H1 (cell line): ENCODE results near the gene RAB5A. TPM values are rescaled to one million over a fixed set of nuclear protein-coding genes. Genes with fewer than 3 reads are reported as not detected.
"Not testable (repeated sequence)": the region's sequence is repeated elsewhere in the genome, so short reads cannot be mapped to it uniquely, and the experiment has no call there.

Source experiments
- CTCF ChIA-PET: fragments of 300-600 bp; sonication (Branson Sonifier 250); formaldehyde crosslinking; loops from one replicate; lab custom pipeline; 2021; ENCODE audit not compliant: partially characterized antibody; lab: Charles Lee
- POLR2A ChIA-PET: fragments of 300-600 bp; sonication (Branson Sonifier 250); formaldehyde crosslinking; loops from one replicate; lab custom pipeline; 2021; ENCODE audit warnings: inconsistent platforms; ENCODE audit not compliant: partially characterized antibody; lab: Charles Lee
- DNase-seq, 2 experiments: peaks; one replicate each; pipeline versions ENCODE4 v3.0.0 to v3.0.0-alpha.2; 2010 to 2022; ENCODE audit warnings: low spot score in 2 of 2, low read depth in 1 of 2, mixed read lengths in 1 of 2
- FAIRE-seq: peaks from 2 replicates; lab custom pipeline; 2011; peaks lifted over from hg19 to GRCh38; lab: Jason Lieb, UNC
- H2AFZ ChIP-seq: 2 replicates; pipeline ENCODE4 v1.8.1; 2012; ENCODE audit warnings: low read length, inconsistent platforms
- H2AK5ac ChIP-seq: 2 replicates; pipeline ENCODE4 v1.6.1; 2013; ENCODE audit warnings: low read depth, low read length
- H2BK120ac ChIP-seq: replicated peaks from 2 replicates; pipeline ENCODE3; 2013; ENCODE audit warnings: low read depth, low read length, inconsistent platforms
- H2BK12ac ChIP-seq: 2 replicates; pipeline ENCODE4 v1.6.1; 2013; ENCODE audit warnings: low read depth, low read length
- H2BK15ac ChIP-seq: 2 replicates; pipeline ENCODE4 v1.6.1; 2013; ENCODE audit warnings: low read length
- H2BK20ac ChIP-seq: 2 replicates; pipeline ENCODE4 v1.6.1; 2013; ENCODE audit warnings: low read length
- H2BK5ac ChIP-seq: 2 replicates; pipeline ENCODE4 v1.6.1; 2013; ENCODE audit warnings: low read depth, low read length
- H3K14ac ChIP-seq: 2 replicates; pipeline ENCODE4 v1.6.1; 2013; ENCODE audit warnings: inconsistent platforms; ENCODE audit not compliant: insufficient read length
- H3K18ac ChIP-seq: 2 replicates; pipeline ENCODE4 v1.6.1; 2013; ENCODE audit warnings: low read length; ENCODE audit errors: extremely low read depth
- H3K23ac ChIP-seq: 2 replicates; pipeline ENCODE4 v1.6.1; 2013; ENCODE audit warnings: inconsistent platforms; ENCODE audit not compliant: insufficient read length
- H3K23me2 ChIP-seq: 2 replicates; pipeline ENCODE4 v1.6.1; 2013; ENCODE audit warnings: low read depth, low read length
- H3K27ac ChIP-seq: 2 replicates; pipeline ENCODE4 v1.6.1; 2011; ENCODE audit warnings: low read depth, low read length, inconsistent platforms
- H3K27me3 ChIP-seq, 4 experiments: replicated peaks in 1 of 4; 1 replicate in 1 of 4; 2 replicates in 3 of 4; pipeline versions ENCODE4 v1.6.1 to v1.8.1; 2011 to 2013; ENCODE audit warnings: low read length in 3 of 4, mild to moderate bottlenecking in 3 of 4, inconsistent platforms in 2 of 4, mixed read lengths in 2 of 4, moderate library complexity in 1 of 4; ENCODE audit not compliant: control insufficient read depth in 3 of 4, insufficient read depth in 3 of 4; ENCODE audit errors: extremely low read depth in 1 of 4
- H3K36me3 ChIP-seq, 4 experiments: 2 replicates each; pipeline versions ENCODE4 v1.6.1 to v1.8.1; 2011 to 2013; ENCODE audit warnings: mild to moderate bottlenecking in 4 of 4, low read length in 3 of 4, moderate library complexity in 2 of 4, control low read depth in 1 of 4, inconsistent platforms in 1 of 4; ENCODE audit not compliant: insufficient read depth in 4 of 4, control insufficient read depth in 2 of 4
- H3K4ac ChIP-seq: replicated peaks from 2 replicates; pipeline ENCODE3; 2013; ENCODE audit warnings: low read length, low read depth, mixed read lengths, inconsistent platforms; ENCODE audit not compliant: insufficient read length
- H3K4me1 ChIP-seq, 4 experiments: replicated peaks in 1 of 4; 1 replicate in 1 of 4; 2 replicates in 3 of 4; pipeline versions ENCODE4 v1.6.1 to v1.8.1; 2011 to 2013; ENCODE audit warnings: low read length in 3 of 4, inconsistent platforms in 2 of 4, mixed read lengths in 1 of 4; ENCODE audit not compliant: insufficient read depth in 4 of 4, control insufficient read depth in 3 of 4
- H3K4me2 ChIP-seq, 2 experiments: 2 replicates each; pipeline versions ENCODE4 v1.6.1 to v1.8.1; 2011 to 2013; ENCODE audit warnings: low read depth in 2 of 2, low read length in 2 of 2, control low read depth in 1 of 2, inconsistent platforms in 1 of 2, mild to moderate bottlenecking in 1 of 2; ENCODE audit not compliant: insufficient read depth in 1 of 2
- H3K4me3 ChIP-seq, 4 experiments: fragments of 200-600, 300-600 bp in 1 of 4; sonication (generic), shearing (Covaris generic), sonication (Bioruptor Twin) in 1 of 4; 2 replicates each; pipeline versions ENCODE4 v1.5.1 to v1.8.1; 2011 to 2016; ENCODE audit warnings: low read length in 4 of 4, low read depth in 3 of 4, control low read depth in 2 of 4, inconsistent platforms in 2 of 4, mild to moderate bottlenecking in 2 of 4, mixed read lengths in 1 of 4, moderate library complexity in 1 of 4; ENCODE audit not compliant: insufficient read depth in 2 of 4; ENCODE audit errors: extremely low read depth in 1 of 4
- H3K56ac ChIP-seq: replicated peaks from 2 replicates; pipeline ENCODE3; 2013; ENCODE audit warnings: low read depth, mild to moderate bottlenecking, mixed read lengths, low read length, inconsistent platforms; ENCODE audit not compliant: insufficient read length
- H3K79me1 ChIP-seq: 2 replicates; pipeline ENCODE4 v1.6.1; 2013; ENCODE audit warnings: low read depth, low read length, control low read depth
- H3K79me2 ChIP-seq, 2 experiments: 2 replicates each; pipeline versions ENCODE4 v1.6.1 to v1.8.1; 2012 to 2013; ENCODE audit warnings: low read length in 2 of 2, mild to moderate bottlenecking in 2 of 2, inconsistent platforms in 1 of 2; ENCODE audit not compliant: insufficient read depth in 2 of 2, control insufficient read depth in 1 of 2
- H3K9ac ChIP-seq, 4 experiments: replicated peaks in 1 of 4; 1 replicate in 1 of 4; 2 replicates in 3 of 4; pipeline versions ENCODE4 v1.6.1 to v1.8.1; 2011 to 2013; ENCODE audit warnings: low read depth in 3 of 4, low read length in 3 of 4, control low read depth in 2 of 4, mild to moderate bottlenecking in 2 of 4, moderate library complexity in 2 of 4, inconsistent platforms in 1 of 4; ENCODE audit errors: extremely low read depth in 1 of 4
- H3K9me3 ChIP-seq, 2 experiments: 2 replicates each; pipeline versions ENCODE4 v1.6.1 to v1.8.1; 2012 to 2013; ENCODE audit warnings: mild to moderate bottlenecking in 2 of 2, moderate library complexity in 2 of 2, control low read depth in 1 of 2, inconsistent platforms in 1 of 2, low read depth in 1 of 2, low read length in 1 of 2, mixed read lengths in 1 of 2; ENCODE audit not compliant: insufficient read depth in 2 of 2
- H4K20me1 ChIP-seq, 2 experiments: replicated peaks in 1 of 2; 2 replicates each; pipeline versions ENCODE3 to v1.8.1; 2011 to 2013; ENCODE audit warnings: inconsistent platforms in 2 of 2, low read length in 2 of 2, mild to moderate bottlenecking in 1 of 2; ENCODE audit not compliant: insufficient read depth in 2 of 2, control insufficient read depth in 1 of 2
- H4K5ac ChIP-seq: 2 replicates; pipeline ENCODE4 v1.6.1; 2013; ENCODE audit warnings: low read length, low read depth, mixed read lengths, inconsistent platforms; ENCODE audit not compliant: insufficient read length
- H4K8ac ChIP-seq: 2 replicates; pipeline ENCODE4 v1.8.0; 2013; ENCODE audit warnings: mild to moderate bottlenecking, moderate library complexity, low read length, inconsistent platforms; ENCODE audit not compliant: insufficient read depth; ENCODE audit errors: extremely low read depth
- H4K91ac ChIP-seq: replicated peaks from 2 replicates; pipeline ENCODE3; 2013; ENCODE audit warnings: low read length, mixed read lengths, inconsistent platforms; ENCODE audit not compliant: insufficient read length
- WGBS, 2 experiments: shearing (Covaris generic) in 1 of 2; methylation state at CpG; one replicate each; pipeline versions ENCODE4 v1.1.6 to v1.1.7; 2013 to 2015; ENCODE audit warnings: low lambda C conversion rate in 2 of 2, mixed read lengths in 2 of 2, inconsistent platforms in 1 of 2, low coverage in 1 of 2, missing lambda C conversion rate in 1 of 2; ENCODE audit not compliant: insufficient replicate concordance in 2 of 2, insufficient coverage in 1 of 2, insufficient read length in 1 of 2; ENCODE audit errors: extremely low coverage in 1 of 2, missing lambda C conversion rate in 1 of 2; 5-methylcytosine and 5-hydroxymethylcytosine counted together
- polyA plus RNA-seq, 7 experiments: library from polyadenylated mRNA; depleted of rRNA in 3 of 7; stranded (reverse) in 5 of 7; unstranded in 2 of 7; fragments of >200 nt in 5 of 7; fragments of 200-250 nt in 2 of 7; gene quantifications; 1 replicate in 5 of 7; 2 replicates in 1 of 7; 4 replicates in 1 of 7; pipeline versions ENCODE4 v1.2.1 to v1.2.3, GENCODE V29; 2011 to 2013; ENCODE audit warnings: missing spikeins in 2 of 7, mixed read lengths in 2 of 7
- small RNA-seq: library from polyadenylated mRNA; stranded (forward); fragments of <200 nt; extraction: miRNeasy Mini kit (QIAGEN cat#:217004); gene quantifications from one replicate; pipeline ENCODE3, GENCODE V24; 2013; ENCODE audit not compliant: insufficient read depth
- total RNA-seq: library from RNA; stranded (reverse); fragmentation: NEBNext Ultra II Directional; extraction: Animal tissue kit (Norgen Biotek cat#: 25700); gene quantifications from 2 replicates; pipeline ENCODE4 v1.2.1, GENCODE V29; 2021

RAB5A gene
- total and polyA plus RNA-seq, 2 of the 8 experiments (the other 6 are each of a cell fraction or from before 2014, with no cell fraction given): 22.4 to 77.7 TPM

DNA sequence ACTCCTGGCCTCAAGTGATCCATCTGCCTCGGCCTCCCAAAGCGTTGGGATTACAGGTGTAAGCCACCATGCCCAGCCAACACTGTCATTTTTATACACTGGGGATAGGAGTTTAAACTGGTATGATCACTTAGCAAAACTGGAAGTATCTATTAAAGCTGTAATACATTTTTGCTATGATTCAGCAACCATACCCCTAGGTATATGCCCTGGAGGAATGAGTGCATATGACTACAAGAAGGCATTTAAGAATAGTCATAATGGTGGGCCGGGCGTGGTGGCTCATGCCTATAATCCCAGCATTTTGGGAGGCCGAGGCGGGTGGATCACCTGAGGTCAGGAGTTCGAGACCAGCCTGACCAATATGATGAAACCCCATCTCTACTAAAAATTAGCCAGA lies 85.0 kb downstream of the RAB5A start:
- H4K20me1 ChIP-seq, H3K18ac ChIP-seq, H2BK5ac ChIP-seq, H3K9me3 ChIP-seq, H3K9ac ChIP-seq, H3K14ac ChIP-seq, H4K8ac ChIP-seq, H3K23ac ChIP-seq, H3K4me3 ChIP-seq, H3K4ac ChIP-seq, H3K27me3 ChIP-seq, H3K79me2 ChIP-seq, FAIRE-seq, H3K23me2 ChIP-seq, H4K91ac ChIP-seq, H3K4me1 ChIP-seq, H3K4me2 ChIP-seq, H2BK20ac ChIP-seq, H2AFZ ChIP-seq, H2BK12ac ChIP-seq, H2BK15ac ChIP-seq, DNase-seq, H2AK5ac ChIP-seq, H4K5ac ChIP-seq, H3K36me3 ChIP-seq, POLR2A ChIA-PET, H3K27ac ChIP-seq, H3K79me1 ChIP-seq, H2BK120ac ChIP-seq, H3K56ac ChIP-seq: not testable (repeated sequence)
- CTCF ChIA-PET: interaction anchor here (0.5 to 0.9 kb wide), 3 partner anchors 9 to 160 kb away, joined by 3 to 4 read pairs (median 3); no protein-coding TSS in a partner anchor
- WGBS, 2 experiments: 87% methylated on average over 7 of the region's 7 CpGs; no CpG with 5 or more reads in 1 of the 2 experiments

Small RNAs within 50 kb of the gene (small RNA-seq; reads per million reads assigned to genes)
- gene RNU4-85P (not detected), gene RPL39P18 (not detected)

Other genes starting within 250 kb of the RAB5A start
- 0.98 and 1.3 TPM in 2 replicates for gene EFHB, start 12.9 kb upstream of the RAB5A start, total RNA-seq
- gene EFHB, start 12.9 kb upstream of the RAB5A start, polyA plus RNA-seq (2011; rRNA removed): 0.12 and 0.20 TPM in 2 replicates
- gene PP2D1, start 65.2 kb downstream of the RAB5A start, total RNA-seq: not detected in 2 replicates
- not detected in 2 replicates for gene PP2D1, start 65.2 kb downstream of the RAB5A start, polyA plus RNA-seq (2011; rRNA removed)
- 0.91 and 1.4 TPM in 2 replicates for gene KAT2B, start 93.3 kb downstream of the RAB5A start, total RNA-seq
- gene KAT2B, start 93.3 kb downstream of the RAB5A start, polyA plus RNA-seq (2011; rRNA removed): 0.14 and 0.24 TPM in 2 replicates
- 34.6 and 36.4 TPM in 2 replicates for gene SGO1, start 239.1 kb downstream of the RAB5A start, total RNA-seq
- 5.7 and 6.9 TPM in 2 replicates for gene SGO1, start 239.1 kb downstream of the RAB5A start, polyA plus RNA-seq (2011; rRNA removed)